ENCODE results near the gene LILRA6. TPM values are rescaled to one million over a fixed set of nuclear protein-coding genes. Genes with fewer than 3 reads are reported as not detected.

Gene LILRA6
- total and polyA plus RNA-seq, 2 of the 13 experiments (the other 11 are each of a cell fraction or from before 2014, with no cell fraction given), result not detected

DNA sequence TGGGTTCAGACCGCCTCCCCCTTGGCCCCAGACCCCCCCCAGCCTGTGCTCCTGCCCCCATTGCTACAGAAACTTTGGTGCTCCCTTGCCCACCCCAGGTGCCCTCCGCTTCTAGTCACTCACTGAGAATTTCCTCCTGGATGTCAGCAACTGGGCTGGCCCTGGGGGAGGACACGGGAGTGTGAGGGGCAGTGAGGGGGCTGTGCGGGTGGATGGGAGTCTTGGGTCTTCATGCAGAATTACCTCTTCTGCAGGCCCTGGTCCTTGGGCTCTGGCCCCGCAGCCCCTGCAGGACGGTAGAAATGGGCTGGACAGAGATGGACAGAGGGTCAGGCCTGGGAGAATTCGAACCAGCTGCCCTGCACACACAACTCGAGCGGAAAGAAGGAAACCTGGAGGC, 9.7 kb upstream of the LILRA6 start (continued):
- no peak for TF ChIP-seq FLYWCH1 (CRISPR knock-in tag; IDR thresholded peaks at IDR 0.05)

DNA sequence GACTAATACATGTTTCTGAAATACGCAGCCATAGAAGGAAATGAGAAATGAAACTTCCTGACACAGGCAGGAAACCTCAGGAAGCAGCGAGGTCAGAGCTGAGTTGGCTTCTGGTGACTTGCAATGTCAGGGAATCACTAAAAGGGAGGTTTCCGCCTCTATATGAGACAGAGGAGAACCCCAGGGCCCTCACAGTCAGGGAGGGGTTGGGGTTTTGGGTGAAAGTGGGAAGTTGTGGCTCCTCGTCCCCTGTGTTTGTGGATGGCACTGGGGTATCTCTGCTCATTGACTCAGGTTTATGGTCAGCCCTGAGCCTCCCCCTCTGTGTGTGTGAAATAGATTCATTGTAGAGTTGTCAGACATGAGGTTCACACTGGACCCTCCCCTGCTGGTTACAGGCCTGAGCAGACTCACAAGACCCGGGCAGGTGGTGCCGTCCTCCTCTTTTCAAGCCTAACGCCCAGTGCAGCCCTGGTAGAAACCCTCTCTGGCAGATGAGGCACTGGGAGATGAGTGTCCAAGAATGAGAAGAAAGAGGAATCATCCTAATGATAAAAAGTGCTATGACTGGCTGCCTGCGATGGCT, 5.5 kb upstream of the LILRA6 start:
- ChIA-PET CTCF (ENCODE audit: low intra/inter-chr PET ratio, low total read pairs) (no interaction called here), POLR2A (no interaction called here)
- no peaks in the 10 kb centered on the region for H3K9me3 ChIP-seq (ENCODE audit: low read length)
- TF ChIP-seq ARNTL (CRISPR knock-in tag; IDR thresholded peaks at IDR 0.05) (no peak), FOXO1 (CRISPR knock-in tag; IDR thresholded peaks at IDR 0.05) (no peak), MEIS1 (CRISPR knock-in tag; IDR thresholded peaks at IDR 0.05; ENCODE audit: borderline replicate concordance) (no peak), ZFP82 (CRISPR knock-in tag; IDR thresholded peaks at IDR 0.05; ENCODE audit: borderline replicate concordance) (no peak), ZNF430 (CRISPR knock-in tag; IDR thresholded peaks at IDR 0.05) (no peak), LCORL (IDR thresholded peaks at IDR 0.05) (no peak), LCORL (CRISPR knock-in tag; IDR thresholded peaks at IDR 0.05) (no peak), ZNF792 (CRISPR knock-in tag; IDR thresholded peaks at IDR 0.05) (no peak), HNF4A (CRISPR knock-in tag; IDR thresholded peaks at IDR 0.05) (no peak), ZNF570 (CRISPR knock-in tag; IDR thresholded peaks at IDR 0.05; ENCODE audit: borderline replicate concordance) (no peak), HMG20A (CRISPR knock-in tag; IDR thresholded peaks at IDR 0.05; ENCODE audit: borderline replicate concordance) (no peak), MYNN (CRISPR knock-in tag; IDR thresholded peaks at IDR 0.05; ENCODE audit: low read depth) (no peak), RARG (CRISPR knock-in tag; IDR thresholded peaks at IDR 0.05; ENCODE audit: low read depth) (no peak), FOXJ3 (CRISPR knock-in tag; IDR thresholded peaks at IDR 0.05; ENCODE audit: borderline replicate concordance) (no peak), ZNF160 (CRISPR knock-in tag; IDR thresholded peaks at IDR 0.05) (no peak)
- TF ChIP-seq, protein P1, sequence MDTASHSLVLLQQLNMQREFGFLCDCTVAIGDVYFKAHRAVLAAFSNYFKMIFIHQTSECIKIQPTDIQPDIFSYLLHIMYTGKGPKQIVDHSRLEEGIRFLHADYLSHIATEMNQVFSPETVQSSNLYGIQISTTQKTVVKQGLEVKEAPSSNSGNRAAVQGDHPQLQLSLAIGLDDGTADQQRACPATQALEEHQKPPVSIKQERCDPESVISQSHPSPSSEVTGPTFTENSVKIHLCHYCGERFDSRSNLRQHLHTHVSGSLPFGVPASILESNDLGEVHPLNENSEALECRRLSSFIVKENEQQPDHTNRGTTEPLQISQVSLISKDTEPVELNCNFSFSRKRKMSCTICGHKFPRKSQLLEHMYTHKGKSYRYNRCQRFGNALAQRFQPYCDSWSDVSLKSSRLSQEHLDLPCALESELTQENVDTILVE (CRISPR knock-in tag; IDR thresholded peaks at IDR 0.05), result no peak
- TF ChIP-seq, protein P2, sequence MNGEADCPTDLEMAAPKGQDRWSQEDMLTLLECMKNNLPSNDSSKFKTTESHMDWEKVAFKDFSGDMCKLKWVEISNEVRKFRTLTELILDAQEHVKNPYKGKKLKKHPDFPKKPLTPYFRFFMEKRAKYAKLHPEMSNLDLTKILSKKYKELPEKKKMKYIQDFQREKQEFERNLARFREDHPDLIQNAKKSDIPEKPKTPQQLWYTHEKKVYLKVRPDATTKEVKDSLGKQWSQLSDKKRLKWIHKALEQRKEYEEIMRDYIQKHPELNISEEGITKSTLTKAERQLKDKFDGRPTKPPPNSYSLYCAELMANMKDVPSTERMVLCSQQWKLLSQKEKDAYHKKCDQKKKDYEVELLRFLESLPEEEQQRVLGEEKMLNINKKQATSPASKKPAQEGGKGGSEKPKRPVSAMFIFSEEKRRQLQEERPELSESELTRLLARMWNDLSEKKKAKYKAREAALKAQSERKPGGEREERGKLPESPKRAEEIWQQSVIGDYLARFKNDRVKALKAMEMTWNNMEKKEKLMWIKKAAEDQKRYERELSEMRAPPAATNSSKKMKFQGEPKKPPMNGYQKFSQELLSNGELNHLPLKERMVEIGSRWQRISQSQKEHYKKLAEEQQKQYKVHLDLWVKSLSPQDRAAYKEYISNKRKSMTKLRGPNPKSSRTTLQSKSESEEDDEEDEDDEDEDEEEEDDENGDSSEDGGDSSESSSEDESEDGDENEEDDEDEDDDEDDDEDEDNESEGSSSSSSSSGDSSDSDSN (CRISPR knock-in tag; IDR thresholded peaks at IDR 0.05), result no peak
- TF ChIP-seq, protein P3, sequence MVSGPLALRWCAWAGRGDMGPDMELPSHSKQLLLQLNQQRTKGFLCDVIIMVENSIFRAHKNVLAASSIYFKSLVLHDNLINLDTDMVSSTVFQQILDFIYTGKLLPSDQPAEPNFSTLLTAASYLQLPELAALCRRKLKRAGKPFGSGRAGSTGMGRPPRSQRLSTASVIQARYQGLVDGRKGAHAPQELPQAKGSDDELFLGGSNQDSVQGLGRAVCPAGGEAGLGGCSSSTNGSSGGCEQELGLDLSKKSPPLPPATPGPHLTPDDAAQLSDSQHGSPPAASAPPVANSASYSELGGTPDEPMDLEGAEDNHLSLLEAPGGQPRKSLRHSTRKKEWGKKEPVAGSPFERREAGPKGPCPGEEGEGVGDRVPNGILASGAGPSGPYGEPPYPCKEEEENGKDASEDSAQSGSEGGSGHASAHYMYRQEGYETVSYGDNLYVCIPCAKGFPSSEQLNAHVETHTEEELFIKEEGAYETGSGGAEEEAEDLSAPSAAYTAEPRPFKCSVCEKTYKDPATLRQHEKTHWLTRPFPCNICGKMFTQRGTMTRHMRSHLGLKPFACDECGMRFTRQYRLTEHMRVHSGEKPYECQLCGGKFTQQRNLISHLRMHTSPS (CRISPR knock-in tag; IDR thresholded peaks at IDR 0.05; ENCODE audit: low read depth), result no peak
- BruUV-seq (replicated peaks), result no TSS peak
- H3K4me1 ChIP-seq (ENCODE audit: insufficient read depth, low read length), result no peaks in the 10 kb centered on the region
- no peak for ATAC-seq
- no peak overlapping the region for H3K27ac ChIP-seq (ENCODE audit: extremely low read length, insufficient read depth, low read length)
- DNase-seq (ENCODE audit: low spot score), result no peak
- H3K4me2 ChIP-seq (ENCODE audit: low read depth, low read length), result no peak overlapping the region
- H3K4me3 ChIP-seq (replicated peaks in 1 of 3; ENCODE audit: insufficient read depth in 1 of 3, low read depth in 2 of 3, low read length in 3 of 3), result no peak overlapping the region
- no peak for FAIRE-seq
- H3K27me3 ChIP-seq (ENCODE audit: control insufficient read depth in 1 of 2, insufficient read depth in 2 of 2, low read length in 2 of 2), result peaks cover 7 to 37% of the 10 kb centered on the region in 2 experiments
- H4K20me1 ChIP-seq (ENCODE audit: insufficient read depth, low read length), result no peaks in the 10 kb centered on the region
- WGBS (ENCODE audit: low lambda C conversion rate), result 60% methylated on average over 8 of the region's 8 CpGs
- no peak overlapping the region for H3K9ac ChIP-seq (ENCODE audit: insufficient read depth, low read depth, low read length)
- intact Hi-C loops (cut with micrococcal nuclease; ENCODE audit: unreplicated experiment), result no loop called here
- no peaks in the 10 kb centered on the region for H3K36me3 ChIP-seq (replicated peaks in 1 of 2; ENCODE audit: control insufficient read depth in 1 of 2, insufficient read depth in 2 of 2, low read length in 2 of 2)
- in situ Hi-C loops (cut with HindIII; ENCODE audit: extremely low pct_ligation_motif_present, low pct_unique_long_range_greater_than_20kb), result no loop called here
- no peaks in the 10 kb centered on the region for H3K79me2 ChIP-seq (ENCODE audit: insufficient read depth, low read length)
- H2AFZ ChIP-seq (ENCODE audit: low read length), result no peak overlapping the region

Data from HepG2 (cell line).